Activated naive CD8-positive, alpha-beta T cell (primary cell): ENCODE results near the gene BTN2A1.

ENCODE experiments used
- H3K27ac Mint-ChIP-seq: one replicate; pipeline ENCODE4 v1.8.0; 2021; ENCODE audit warnings: mixed read lengths
- H3K27me3 Mint-ChIP-seq: one replicate; pipeline ENCODE4 v1.8.0; 2021; ENCODE audit warnings: mixed read lengths
- H3K36me3 Mint-ChIP-seq: one replicate; pipeline ENCODE4 v1.8.0; 2021; ENCODE audit warnings: mixed read lengths
- H3K4me1 Mint-ChIP-seq: one replicate; pipeline ENCODE4 v1.8.0; 2021; ENCODE audit warnings: low read depth, mixed read lengths
- H3K4me3 Mint-ChIP-seq: one replicate; pipeline ENCODE4 v1.8.0; 2021; ENCODE audit warnings: mild to moderate bottlenecking, mixed read lengths
- H3K9me3 Mint-ChIP-seq: one replicate; pipeline ENCODE4 v1.8.0; 2021; ENCODE audit warnings: low read depth, mixed read lengths

Gene BTN2A1

GRCh38 chr6:26472549-26473290 is 15.0 kb downstream of the BTN2A1 start:
- Mint-ChIP-seq H3K4me3 (peak overlapping the region; percentile 99), H3K27ac (peak overlapping the region; percentile 100), H3K27me3 (no peaks in the 10 kb centered on the region), H3K36me3 (peaks cover 9% of the 10 kb centered on the region), H3K9me3 (peaks cover 5% of the 10 kb centered on the region), H3K4me1 (peaks cover 54% of the 10 kb centered on the region)

GRCh38 chr6:26473429-26473757 is 15.6 kb downstream of the BTN2A1 start:
- Mint-ChIP-seq H3K36me3 (peaks cover 9% of the 10 kb centered on the region), H3K27me3 (no peaks in the 10 kb centered on the region), H3K9me3 (peaks cover 5% of the 10 kb centered on the region), H3K27ac (peak overlapping the region; percentile 100), H3K4me1 (peaks cover 59% of the 10 kb centered on the region), H3K4me3 (peak overlapping the region; percentile 99)

- peaks cover 10% of the 10 kb centered on the region for H3K36me3 Mint-ChIP-seq
- peaks cover 5% of the 10 kb centered on the region for H3K9me3 Mint-ChIP-seq
- peak overlapping the region; percentile 100 for H3K27ac Mint-ChIP-seq
- H3K4me1 Mint-ChIP-seq: peaks cover 63% of the 10 kb centered on the region
- peak overlapping the region; percentile 99 for H3K4me3 Mint-ChIP-seq
- H3K27me3 Mint-ChIP-seq: no peaks in the 10 kb centered on the region
Measured at GRCh38 chr6:26473758-26474438, 16.1 kb downstream of the BTN2A1 start.

GRCh38 chr6:26474439-26474881 is 16.7 kb downstream of the BTN2A1 start:
- peaks cover 5% of the 10 kb centered on the region for H3K9me3 Mint-ChIP-seq
- peak overlapping the region; percentile 99 for H3K4me3 Mint-ChIP-seq
- peak overlapping the region; percentile 100 for H3K27ac Mint-ChIP-seq
- peaks cover 63% of the 10 kb centered on the region for H3K4me1 Mint-ChIP-seq
- H3K36me3 Mint-ChIP-seq: peaks cover 10% of the 10 kb centered on the region
- no peaks in the 10 kb centered on the region for H3K27me3 Mint-ChIP-seq

GRCh38 chr6:26475823-26476729 is 18.3 kb downstream of the BTN2A1 start:
- Mint-ChIP-seq H3K27me3 (no peaks in the 10 kb centered on the region), H3K4me3 (peak overlapping the region; percentile 42), H3K27ac (peak overlapping the region; percentile 78), H3K9me3 (peaks cover 5% of the 10 kb centered on the region), H3K4me1 (peaks cover 61% of the 10 kb centered on the region), H3K36me3 (peaks cover 10% of the 10 kb centered on the region)

GRCh38 chr6:26476896-26477295 is 19.1 kb downstream of the BTN2A1 start:
- Mint-ChIP-seq H3K36me3 (peaks cover 2% of the 10 kb centered on the region), H3K4me1 (peaks cover 55% of the 10 kb centered on the region), H3K27ac (peak overlapping the region; percentile 78), H3K4me3 (no peak overlapping the region), H3K27me3 (no peaks in the 10 kb centered on the region), H3K9me3 (no peaks in the 10 kb centered on the region)

GRCh38 chr6:26477426-26477825 is 19.7 kb downstream of the BTN2A1 start:
- Mint-ChIP-seq H3K27me3 (no peaks in the 10 kb centered on the region), H3K4me1 (peaks cover 53% of the 10 kb centered on the region), H3K36me3 (peaks cover 2% of the 10 kb centered on the region), H3K27ac (peak overlapping the region; percentile 78), H3K9me3 (no peaks in the 10 kb centered on the region), H3K4me3 (no peak overlapping the region)

- Mint-ChIP-seq H3K27ac (peak overlapping the region; percentile 16), H3K27me3 (no peaks in the 10 kb centered on the region), H3K4me3 (no peak overlapping the region), H3K9me3 (no peaks in the 10 kb centered on the region), H3K36me3 (peaks cover 2% of the 10 kb centered on the region), H3K4me1 (peaks cover 44% of the 10 kb centered on the region)
Measured at GRCh38 chr6:26478100-26478984, 20.6 kb downstream of the BTN2A1 start.

GRCh38 chr6:26478985-26479278 is 21.2 kb downstream of the BTN2A1 start:
- Mint-ChIP-seq H3K27ac (peak overlapping the region; percentile 25), H3K36me3 (peaks cover 2% of the 10 kb centered on the region), H3K4me3 (no peak overlapping the region)

GRCh38 chr6:26482338-26482737 is 24.6 kb downstream of the BTN2A1 start:
- Mint-ChIP-seq H3K4me1 (peaks cover 11% of the 10 kb centered on the region), H3K27ac (no peak overlapping the region), H3K9me3 (peaks cover 2% of the 10 kb centered on the region), H3K36me3 (peaks cover 2% of the 10 kb centered on the region), H3K4me3 (no peak overlapping the region), H3K27me3 (no peaks in the 10 kb centered on the region)

More at GRCh38 chr6:26478985-26479278, 21.2 kb downstream of the BTN2A1 start:
- H3K27me3 Mint-ChIP-seq: no peaks in the 10 kb centered on the region
- H3K9me3 Mint-ChIP-seq: no peaks in the 10 kb centered on the region
- peaks cover 40% of the 10 kb centered on the region for H3K4me1 Mint-ChIP-seq

GRCh38 chr6:26483727-26484126 is 26.0 kb downstream of the BTN2A1 start:
- H3K9me3 Mint-ChIP-seq: peaks cover 8% of the 10 kb centered on the region
- H3K27me3 Mint-ChIP-seq: no peaks in the 10 kb centered on the region
- H3K36me3 Mint-ChIP-seq: peaks cover 6% of the 10 kb centered on the region

GRCh38 chr6:26484161-26484560 is 26.4 kb downstream of the BTN2A1 start:
- Mint-ChIP-seq H3K9me3 (peaks cover 8% of the 10 kb centered on the region), H3K4me3 (no peak overlapping the region), H3K4me1 (no peaks in the 10 kb centered on the region), H3K27ac (no peak overlapping the region), H3K36me3 (peaks cover 6% of the 10 kb centered on the region), H3K27me3 (no peaks in the 10 kb centered on the region)

More at GRCh38 chr6:26483727-26484126, 26.0 kb downstream of the BTN2A1 start:
- H3K4me3 Mint-ChIP-seq: no peak overlapping the region
- H3K27ac Mint-ChIP-seq: no peak overlapping the region
- H3K4me1 Mint-ChIP-seq: peaks cover under 1% of the 10 kb centered on the region

- Mint-ChIP-seq H3K27ac (no peak overlapping the region), H3K4me1 (no peaks in the 10 kb centered on the region), H3K36me3 (peaks cover 6% of the 10 kb centered on the region), H3K9me3 (peaks cover 8% of the 10 kb centered on the region), H3K27me3 (no peaks in the 10 kb centered on the region), H3K4me3 (no peak overlapping the region)
Measured at GRCh38 chr6:26485112-26485780, 27.5 kb downstream of the BTN2A1 start.

- peaks cover 8% of the 10 kb centered on the region for H3K9me3 Mint-ChIP-seq
- H3K36me3 Mint-ChIP-seq: peaks cover 6% of the 10 kb centered on the region
- no peak overlapping the region for H3K4me3 Mint-ChIP-seq
- no peak overlapping the region for H3K27ac Mint-ChIP-seq
- no peaks in the 10 kb centered on the region for H3K27me3 Mint-ChIP-seq
- no peaks in the 10 kb centered on the region for H3K4me1 Mint-ChIP-seq
Measured at GRCh38 chr6:26486358-26486757, 28.6 kb downstream of the BTN2A1 start.
